NCI-H146 treated with DMSO at 0.1 percent for 48 hours (cell line): Measurements from ENCODE around the gene DCAF15.

Experiments
- DNase-seq: peaks from one replicate; lab custom pipeline; 2025; ENCODE audit not compliant: unreplicated experiment; lab: John Stamatoyannopoulos, UW

The DCAF15 gene

DNA sequence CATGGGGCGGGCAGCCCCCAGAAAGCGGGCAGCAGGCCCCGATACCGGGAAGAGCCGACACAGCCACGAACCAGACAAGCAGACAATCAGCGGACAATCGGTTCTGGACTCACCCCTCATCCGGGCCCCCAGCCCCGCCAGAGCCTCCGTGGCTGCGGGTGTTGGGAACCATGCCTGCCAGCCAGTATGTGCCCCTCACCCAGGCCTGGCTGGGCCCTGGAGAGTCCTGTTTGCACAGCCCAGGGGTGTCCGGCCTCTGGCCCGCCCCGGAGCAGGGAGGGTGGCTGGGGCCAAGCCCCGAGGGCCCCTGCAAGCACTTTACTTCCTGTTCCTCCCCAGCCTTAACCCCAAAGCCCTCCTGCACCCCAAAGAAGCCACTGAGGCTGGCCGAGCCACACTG lies 21.9 kb upstream of the DCAF15 start:
- DNase-seq: no peak

DNA sequence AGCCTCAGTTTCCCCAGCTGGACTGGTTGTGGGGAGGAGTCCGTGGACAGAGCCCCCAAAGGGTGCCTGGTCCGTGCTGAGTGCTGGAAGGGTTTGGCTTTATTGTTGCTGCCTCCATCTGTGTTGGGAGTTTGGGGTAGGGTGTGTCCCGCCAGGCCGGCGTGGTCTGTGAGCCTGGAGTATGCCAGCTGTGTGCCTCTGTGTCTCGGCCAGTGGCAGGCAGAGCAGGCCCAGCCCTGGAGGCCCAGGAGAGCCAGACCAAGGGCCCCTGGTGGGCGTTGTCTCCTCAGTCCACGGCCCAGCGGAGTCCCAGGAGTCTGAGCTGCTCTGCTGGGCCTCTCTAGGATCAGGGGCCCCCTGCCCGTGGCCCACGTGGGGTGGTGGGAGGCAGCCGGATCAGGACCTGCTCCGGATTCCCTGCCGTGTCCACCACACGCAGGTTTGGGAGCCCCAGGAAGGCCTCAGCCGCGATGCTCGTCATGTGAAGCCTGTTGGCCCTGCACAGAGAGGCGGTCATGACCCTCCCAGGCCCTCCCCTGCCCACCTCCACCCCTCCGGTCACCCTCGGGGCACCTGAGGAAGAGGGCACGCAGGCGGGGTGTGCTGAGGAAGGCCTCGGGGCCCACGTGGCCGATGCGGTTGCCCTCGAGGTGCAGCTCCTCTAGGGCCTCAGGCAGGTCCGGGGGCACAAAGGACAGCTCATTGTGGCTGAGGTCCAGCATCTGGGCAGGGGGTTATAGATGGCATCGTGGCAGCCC lies 20.7 kb upstream of the DCAF15 start:
- no peak for DNase-seq

DNA sequence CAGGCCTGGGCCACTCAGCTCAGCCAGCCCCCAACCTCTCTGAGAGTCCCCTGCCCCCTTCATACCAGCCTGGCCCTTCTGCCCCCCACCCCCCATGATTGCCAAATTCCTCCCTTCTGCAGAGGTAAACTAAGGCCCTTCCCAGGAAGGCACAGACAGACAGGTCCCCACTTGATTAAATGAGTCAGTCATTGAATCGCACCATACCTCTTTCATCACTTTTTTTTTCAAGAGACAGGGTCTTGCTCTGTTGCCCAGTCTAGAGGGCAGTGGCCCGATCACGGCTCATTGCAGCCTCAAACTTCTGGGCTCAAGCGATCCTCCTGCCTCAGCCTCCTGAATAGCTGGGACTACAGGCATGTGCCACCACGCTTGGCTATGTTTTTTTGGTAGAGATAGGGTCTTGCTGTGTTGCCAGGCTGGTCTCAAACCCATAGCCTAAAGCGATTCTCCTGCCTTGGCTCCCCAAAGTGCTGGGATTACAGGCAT lies 20.1 kb upstream of the DCAF15 start:
- DNase-seq: no peak

GRCh38 chr19:13932911-13933393 lies 19.4 kb upstream of the DCAF15 start:
- peak; percentile 9 for DNase-seq

DNA sequence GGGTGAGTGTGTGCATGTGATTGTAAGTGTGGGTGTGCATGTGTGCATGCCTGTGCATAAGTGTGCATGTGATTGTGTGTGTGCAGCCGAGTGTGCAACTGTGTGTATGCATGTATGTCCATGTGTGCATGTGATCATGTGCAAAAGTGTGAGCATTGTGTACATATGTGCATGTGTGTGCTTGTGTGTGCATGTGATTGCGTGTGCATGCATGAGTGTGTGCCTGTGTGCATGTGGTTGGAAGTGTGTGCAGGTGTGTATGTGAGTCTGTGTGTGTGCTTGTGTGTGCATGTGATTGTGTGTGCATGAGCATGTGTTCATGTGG lies 17.6 kb upstream of the DCAF15 start:
- DNase-seq: no peak

- DNase-seq: no peak
Measured at GRCh38 chr19:13935765-13936510, 16.4 kb upstream of the DCAF15 start.

DNA sequence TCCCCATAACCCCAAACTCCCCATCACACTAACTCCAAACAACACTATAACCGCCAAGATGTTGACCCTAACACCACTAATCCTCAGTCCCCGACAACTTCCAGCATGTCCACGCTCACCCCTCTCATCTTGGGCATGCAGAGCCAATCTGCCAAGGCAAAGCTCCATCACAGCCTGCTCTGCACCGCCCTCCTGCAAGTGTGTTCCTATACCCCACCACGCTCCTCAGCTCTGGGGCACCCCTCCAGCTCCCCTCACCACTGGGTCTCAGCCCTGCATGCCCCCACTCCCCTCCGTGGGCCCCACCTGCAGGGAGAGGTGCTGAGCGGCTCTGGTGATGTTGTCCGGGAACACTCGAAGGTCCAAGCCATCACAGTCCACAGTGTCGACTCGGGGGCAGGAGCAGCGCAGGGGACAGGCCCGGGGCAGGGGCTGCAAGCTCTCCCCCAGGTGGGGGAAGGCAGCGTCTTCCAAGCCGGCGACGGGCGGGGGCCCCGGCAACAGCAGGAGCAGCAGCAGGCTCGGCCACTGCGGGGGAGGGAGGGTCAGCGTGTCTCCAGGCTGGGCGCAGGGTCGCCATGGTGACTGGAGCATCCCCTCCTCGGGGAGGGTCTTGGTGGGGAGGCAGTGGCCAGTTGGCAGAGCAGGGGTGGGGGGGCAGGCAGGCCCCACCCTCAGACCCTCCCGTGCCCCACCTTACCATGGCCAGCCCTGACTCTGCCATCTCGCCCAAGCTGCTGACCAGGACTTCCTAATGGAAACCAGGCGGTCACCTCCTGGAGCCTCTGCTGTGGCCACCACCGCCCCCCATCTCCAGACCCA lies 14.6 kb upstream of the DCAF15 start:
- DNase-seq: no peak

- no peak for DNase-seq
Measured at GRCh38 chr19:13938301-13939064, 13.8 kb upstream of the DCAF15 start, which contains the start of gene PODNL1. TSS of gene PODNL1 (minus strand) at chr19:13938417. CDS start at chr19:13938181, 236 bp downstream.

DNA sequence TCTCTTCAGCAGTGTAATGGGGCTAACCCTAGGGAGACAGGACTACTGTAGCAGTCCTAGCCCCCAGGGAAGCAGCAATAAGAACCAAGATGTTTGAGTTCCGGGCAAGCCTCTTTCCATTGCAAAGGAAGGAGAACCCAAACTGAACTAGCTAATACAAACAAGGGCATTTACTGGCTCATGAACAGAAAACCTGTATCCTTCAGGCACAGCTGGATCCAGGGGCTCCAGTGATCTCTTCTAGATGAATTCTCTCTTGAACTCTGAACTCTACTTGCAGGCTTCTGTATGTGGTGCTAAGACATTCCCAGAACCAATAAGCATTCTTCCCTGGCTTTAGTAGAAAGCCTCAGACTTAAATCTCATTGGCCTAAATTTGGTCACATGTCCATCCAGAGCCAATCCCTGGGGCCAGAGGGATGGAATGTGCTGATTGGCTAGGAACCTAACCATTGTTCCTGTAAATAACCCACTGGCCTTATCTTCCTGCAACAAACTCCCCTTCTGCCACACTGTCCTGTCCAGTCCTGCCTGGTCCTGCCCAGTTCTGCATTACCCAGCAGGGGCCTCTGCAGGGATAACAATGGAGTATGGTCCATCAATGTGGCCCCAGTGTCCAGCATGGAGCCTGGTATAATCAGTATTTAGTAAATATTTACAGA lies 10.2 kb upstream of the DCAF15 start:
- no peak for DNase-seq

DNA sequence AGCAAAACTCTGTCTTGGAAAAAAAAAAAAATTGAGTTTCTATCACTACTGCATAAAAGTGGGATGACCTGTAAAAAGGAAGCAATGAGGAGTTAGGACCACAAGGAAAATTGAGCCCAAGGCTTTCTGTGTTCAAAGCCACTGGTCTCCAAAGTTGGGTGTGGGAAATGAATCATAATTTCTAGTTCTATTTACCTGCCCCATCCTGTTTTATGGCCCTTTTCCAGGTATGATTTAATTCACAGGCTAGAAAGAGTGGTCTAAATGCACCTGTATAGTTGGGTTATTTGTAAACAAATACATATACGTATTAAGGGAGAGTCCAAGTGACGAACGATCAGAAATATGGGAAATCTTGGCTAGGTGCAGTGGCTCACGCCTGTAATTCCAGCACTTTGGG lies 5.9 kb upstream of the DCAF15 start:
- DNase-seq: no peak

- no peak for DNase-seq
Measured at GRCh38 chr19:13951043-13951442, 1.3 kb upstream of the DCAF15 start.

DNA sequence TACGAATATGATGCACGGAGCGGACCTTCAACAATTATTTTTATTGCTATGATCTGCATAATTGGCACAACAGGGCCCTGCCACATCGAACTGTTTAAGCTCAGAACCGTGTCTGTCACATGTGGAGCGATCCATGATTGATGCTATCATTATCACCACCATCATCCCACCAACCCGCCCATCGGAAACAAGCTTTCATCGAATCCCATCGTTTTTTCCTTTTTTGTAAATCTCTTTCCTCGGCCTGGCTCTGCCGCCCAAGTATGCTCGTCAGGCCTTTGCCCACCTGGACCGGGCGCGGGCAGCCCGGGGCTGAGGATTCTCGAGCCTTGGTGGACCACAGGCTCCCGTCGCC lies 533 bp upstream of the DCAF15 start:
- DNase-seq: no peak

GRCh38 chr19:13952931-13953531 lies 722 bp downstream of the DCAF15 start:
- DNase-seq: no peak

DNA sequence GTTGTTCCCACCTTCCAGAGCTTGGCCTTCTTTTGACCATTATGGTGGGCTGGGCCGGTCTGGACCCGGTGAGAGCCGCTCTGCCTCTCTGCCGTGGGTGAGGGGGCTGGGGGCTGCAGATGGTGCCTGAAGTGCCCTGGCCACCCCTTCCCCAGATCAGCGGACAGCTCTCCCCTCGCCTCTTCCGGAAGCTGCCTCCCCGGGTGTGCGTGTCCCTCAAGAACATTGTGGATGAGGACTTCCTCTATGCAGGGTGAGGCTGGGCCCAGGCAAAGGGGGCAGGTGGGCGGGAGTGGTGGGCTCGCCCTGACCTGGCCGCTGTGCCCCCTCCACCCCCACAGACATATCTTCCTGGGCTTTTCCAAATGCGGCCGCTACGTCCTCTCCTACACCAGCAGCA lies 1.9 kb downstream of the DCAF15 start:
- no peak for DNase-seq

DNA sequence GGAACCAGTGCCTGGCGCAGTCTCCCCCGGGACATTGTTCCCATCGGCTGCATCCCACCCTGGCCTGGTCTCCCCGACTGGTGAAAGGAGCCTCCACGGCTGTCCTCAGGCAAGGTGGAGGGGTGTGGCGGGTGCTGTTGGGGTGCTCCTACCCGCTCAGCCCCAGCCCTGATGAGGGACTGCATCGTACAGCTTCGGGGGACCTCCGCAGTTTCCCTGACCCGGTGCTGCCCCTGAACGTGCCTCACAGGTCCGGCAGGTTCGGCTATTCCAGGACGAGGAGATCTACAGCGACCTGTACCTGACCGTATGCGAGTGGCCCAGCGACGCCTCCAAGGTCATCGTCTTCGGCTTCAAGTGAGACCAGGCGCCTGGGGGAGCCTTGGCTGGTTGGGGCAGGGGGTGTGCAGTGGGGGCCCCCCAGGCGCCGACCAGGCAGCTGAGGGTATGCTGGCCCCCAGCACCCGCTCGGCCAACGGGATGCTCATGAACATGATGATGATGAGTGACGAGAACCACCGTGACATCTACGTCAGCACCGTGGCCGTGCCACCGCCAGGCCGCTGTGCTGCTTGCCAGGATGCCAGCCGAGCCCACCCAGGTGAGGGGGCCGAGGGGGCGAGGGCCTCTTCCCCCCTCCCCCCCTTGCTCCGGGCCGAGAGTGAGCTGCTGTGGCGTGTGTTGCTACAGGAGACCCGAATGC lies 3.5 kb downstream of the DCAF15 start:
- DNase-seq: no peak

DNA sequence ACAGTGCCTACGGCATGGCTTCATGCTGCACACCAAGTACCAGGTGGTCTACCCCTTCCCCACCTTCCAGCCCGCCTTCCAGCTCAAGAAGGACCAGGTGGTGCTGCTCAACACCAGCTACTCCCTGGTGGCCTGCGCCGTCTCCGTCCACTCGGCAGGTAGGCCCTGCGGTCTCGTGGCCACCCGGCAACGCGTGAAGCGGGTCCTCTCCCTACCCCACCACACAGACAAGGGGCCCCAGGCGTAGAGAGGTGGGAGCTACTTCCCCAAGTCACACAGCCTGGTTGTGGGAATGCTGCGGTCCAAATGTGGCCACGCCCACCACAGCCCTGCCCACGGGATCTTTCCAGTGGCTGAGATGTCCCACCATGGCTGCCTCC lies 4.0 kb downstream of the DCAF15 start:
- no peak for DNase-seq

DNA sequence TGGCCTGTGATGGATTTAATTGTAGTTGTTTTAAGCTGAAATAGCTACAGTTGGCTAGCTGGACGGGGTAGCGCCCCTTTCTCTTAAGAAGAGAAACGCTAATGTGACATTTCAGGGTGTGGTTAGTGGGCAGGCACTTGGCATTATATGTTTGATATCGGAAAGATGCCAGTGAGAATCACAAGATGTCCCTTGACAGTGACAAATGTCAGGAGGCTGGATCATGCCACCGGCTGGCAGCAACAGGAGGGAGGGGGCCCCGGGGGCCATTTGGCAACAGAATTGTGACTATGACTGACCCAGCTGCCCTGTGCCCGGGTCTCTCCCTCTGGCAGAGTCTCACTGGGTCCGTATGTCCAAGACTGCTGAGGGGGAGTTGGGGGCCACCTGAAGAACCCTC lies 4.7 kb downstream of the DCAF15 start:
- DNase-seq: no peak

DNA sequence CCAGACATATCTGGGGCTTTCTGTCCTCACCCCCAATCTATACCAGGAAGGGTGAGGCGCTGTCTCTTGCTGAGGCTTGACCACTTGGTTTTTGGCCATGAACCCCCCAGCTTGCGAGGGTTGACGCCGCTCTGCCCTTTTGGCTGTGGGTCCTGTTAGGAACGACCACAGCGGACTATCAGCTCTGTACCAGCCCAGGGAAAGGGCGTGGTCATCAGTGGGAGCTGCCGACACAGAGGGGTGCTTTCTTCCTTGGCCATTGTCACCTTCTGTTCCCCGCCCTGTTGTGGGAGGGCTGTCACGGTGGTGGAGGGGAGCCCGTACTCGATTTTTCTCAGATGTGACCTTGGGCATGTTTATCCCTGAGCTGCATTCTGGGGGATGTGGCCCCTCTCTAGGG lies 5.7 kb downstream of the DCAF15 start:
- DNase-seq: no peak
